ENCODE results near the gene TSPAN14.

- no peak for TF ChIP-seq RAD21 (IDR thresholded peaks at IDR 0.05)
- TF ChIP-seq GABPA (IDR thresholded peaks at IDR 0.05 in 1 of 2, conservative IDR thresholded peaks at IDR 0.05 in 1 of 2) = no peak
- no peak for TF ChIP-seq CTCF (IDR thresholded peaks at IDR 0.05; ENCODE audit: low read depth, low read length, missing input control)
- no peak for TF ChIP-seq ATF3 (IDR thresholded peaks at IDR 0.05)
- TF ChIP-seq YY1 (IDR thresholded peaks at IDR 0.05) = no peak
- TF ChIP-seq SP1 (IDR thresholded peaks at IDR 0.05) = no peak
- TF ChIP-seq EGR1 (IDR thresholded peaks at IDR 0.05; ENCODE audit: low read depth in 2 of 2) = no peak
- no peak for TF ChIP-seq TAF1 (conservative IDR thresholded peaks at IDR 0.05)
- no peak for TF ChIP-seq REST (IDR thresholded peaks at IDR 0.05)
- TF ChIP-seq FOXA1 (IDR thresholded peaks at IDR 0.05) = no peak
- no peak for TF ChIP-seq ZBTB33 (IDR thresholded peaks at IDR 0.05)
- TF ChIP-seq JUND (IDR thresholded peaks at IDR 0.05) = no peak
- no peak for TF ChIP-seq MAX (IDR thresholded peaks at IDR 0.05)
Measured at GRCh38 chr10:80452069-80452468, 2.0 kb upstream of the TSPAN14 start.
